Neural progenitor cell (in vitro differentiated cells): ENCODE measurements around the gene P3H2. TPM values are rescaled to one million over a fixed set of nuclear protein-coding genes. Genes with fewer than 3 reads are reported as not detected.

Experiments
- DNase-seq: peaks from one replicate; pipeline ENCODE4 v3.0.0-alpha.2; 2016; ENCODE audit warnings: low spot score
- H2AFZ ChIP-seq: fragments of 200-600 bp; sonication (generic); replicated peaks from 2 replicates; pipeline ENCODE4 v1.6.1; 2016; ENCODE audit warnings: antibody characterized with exemption
- H3F3A ChIP-seq: fragments of 200-600 bp; sonication (generic); 2 replicates; pipeline ENCODE4 v1.6.1; 2016; ENCODE audit warnings: antibody characterized with exemption, low read depth
- H3K27ac ChIP-seq: fragments of 200-600 bp; sonication (generic); 2 replicates; pipeline ENCODE4 v1.5.1; 2016; ENCODE audit warnings: mild to moderate bottlenecking
- H3K27me3 ChIP-seq: fragments of 200-600 bp; sonication (generic); 2 replicates; pipeline ENCODE4 v1.6.1; 2016; ENCODE audit warnings: mild to moderate bottlenecking, moderate library complexity
- H3K36me3 ChIP-seq: fragments of 200-600 bp; sonication (generic); 2 replicates; pipeline ENCODE4 v1.5.1; 2016
- H3K4me1 ChIP-seq: fragments of 200-600 bp; sonication (generic); 2 replicates; pipeline ENCODE4 v1.6.1; 2016; ENCODE audit warnings: mixed run types
- H3K4me2 ChIP-seq: fragments of 200-600 bp; sonication (generic); 2 replicates; pipeline ENCODE4 v1.6.1; 2016
- H3K4me3 ChIP-seq: fragments of 200-600 bp; sonication (generic); 2 replicates; pipeline ENCODE4 v1.5.1; 2016
- H3K79me2 ChIP-seq: fragments of 200-600 bp; sonication (generic); 2 replicates; pipeline ENCODE4 v1.6.1; 2016; ENCODE audit warnings: low read depth
- H3K9ac ChIP-seq: fragments of 200-600 bp; sonication (generic); 2 replicates; pipeline ENCODE4 v1.6.1; 2016
- H3K9me3 ChIP-seq: fragments of 200-600 bp; sonication (generic); 2 replicates; pipeline ENCODE4 v1.5.1; 2016; ENCODE audit warnings: low read depth
- H4K20me1 ChIP-seq: fragments of 200-600 bp; sonication (generic); 2 replicates; pipeline ENCODE4 v1.6.1; 2016; ENCODE audit warnings: low read depth
- H3K27ac Mint-ChIP-seq: 3 replicates; pipeline ENCODE4 v1.8.0; 2021; ENCODE audit warnings: mixed read lengths
- H3K27me3 Mint-ChIP-seq: 2 replicates; pipeline ENCODE4 v1.8.0; 2022; ENCODE audit warnings: low read depth, mild to moderate bottlenecking, inconsistent platforms, moderate library complexity, mixed read lengths; ENCODE audit not compliant: insufficient read depth
- H3K36me3 Mint-ChIP-seq: 3 replicates; pipeline ENCODE4 v1.8.0; 2021; ENCODE audit warnings: mixed read lengths
- H3K4me1 Mint-ChIP-seq: 3 replicates; pipeline ENCODE4 v1.8.0; 2021; ENCODE audit warnings: mixed read lengths
- H3K4me3 Mint-ChIP-seq: 3 replicates; pipeline ENCODE4 v1.8.0; 2021; ENCODE audit warnings: mild to moderate bottlenecking, moderate library complexity, mixed read lengths
- H3K9me3 Mint-ChIP-seq: 3 replicates; pipeline ENCODE4 v1.8.0; 2020; ENCODE audit warnings: mixed read lengths
- EZH2 ChIP-seq: fragments of 200-600 bp; sonication (generic); IDR thresholded peaks from 2 replicates; pipeline ENCODE4 v1.6.1; 2017; ENCODE audit warnings: antibody characterized with exemption, mild to moderate bottlenecking, moderate library complexity
- EZH2phosphoT487 ChIP-seq: fragments of 200-600 bp; sonication (generic); IDR thresholded peaks from 2 replicates; pipeline ENCODE4 v1.6.1; 2017; ENCODE audit warnings: antibody characterized with exemption
- total RNA-seq: library from RNA; depleted of rRNA; stranded (reverse); fragments of >200 nt; gene quantifications from 2 replicates; pipeline ENCODE4 v1.2.3, GENCODE V29; 2015; ENCODE audit warnings: low replicate concordance
- TF ChIP-seq, protein P1 (sequence below): fragments of 200-600 bp; sonication (generic); IDR thresholded peaks from 2 replicates; pipeline ENCODE4 v1.5.1; 2017; ENCODE audit warnings: antibody characterized with exemption, mild to moderate bottlenecking

The P3H2 gene
- total RNA-seq, 1 donor from 2014 or later = 21.4 TPM

DNA sequence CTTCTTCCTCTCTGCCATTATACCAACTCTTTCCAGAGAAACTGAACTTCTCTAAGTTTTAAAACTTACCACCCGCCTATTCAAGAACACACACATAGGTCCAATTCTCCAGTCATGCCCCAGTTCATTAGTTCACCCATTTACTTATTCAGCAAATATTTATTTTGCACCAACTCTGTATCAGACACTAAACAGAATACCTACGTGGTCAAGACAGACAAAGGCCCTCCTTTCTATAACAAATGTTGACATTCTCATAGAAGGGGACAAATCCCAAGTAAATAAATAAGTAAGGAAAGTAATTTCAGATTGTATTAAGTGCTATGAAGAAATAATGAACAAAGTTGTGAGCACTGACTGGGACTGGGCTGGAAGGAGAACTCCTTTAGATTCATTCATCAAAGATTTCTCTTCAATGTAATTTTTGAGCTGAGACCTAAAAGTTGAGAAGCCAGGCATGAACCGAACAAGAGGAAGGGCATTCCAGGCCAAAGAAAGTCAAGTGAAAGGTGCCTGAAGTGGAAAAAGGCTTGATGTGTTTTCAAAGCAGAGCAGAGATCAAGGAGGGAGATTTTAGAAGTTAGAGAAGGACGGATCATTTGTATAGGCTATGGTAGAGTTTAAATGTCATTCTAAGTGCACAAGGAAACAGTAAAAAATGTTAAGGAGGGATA is 120.4 kb downstream of the P3H2 start:
- H3K9me3 ChIP-seq = no peaks in the 10 kb centered on the region
- Mint-ChIP-seq H3K9me3 (no peaks in the 10 kb centered on the region), H3K27me3 (no peaks in the 10 kb centered on the region), H3K27ac (peak overlapping the region; percentile 23), H3K4me1 (peaks cover 23% of the 10 kb centered on the region), H3K36me3 (no peaks in the 10 kb centered on the region), H3K4me3 (no peak overlapping the region)
- peaks cover 11% of the 10 kb centered on the region for H3K4me1 ChIP-seq
- H3K27me3 ChIP-seq = no peaks in the 10 kb centered on the region
- TF ChIP-seq EZH2phosphoT487 (no peak), EZH2 (no peak)
- TF ChIP-seq, protein P1, sequence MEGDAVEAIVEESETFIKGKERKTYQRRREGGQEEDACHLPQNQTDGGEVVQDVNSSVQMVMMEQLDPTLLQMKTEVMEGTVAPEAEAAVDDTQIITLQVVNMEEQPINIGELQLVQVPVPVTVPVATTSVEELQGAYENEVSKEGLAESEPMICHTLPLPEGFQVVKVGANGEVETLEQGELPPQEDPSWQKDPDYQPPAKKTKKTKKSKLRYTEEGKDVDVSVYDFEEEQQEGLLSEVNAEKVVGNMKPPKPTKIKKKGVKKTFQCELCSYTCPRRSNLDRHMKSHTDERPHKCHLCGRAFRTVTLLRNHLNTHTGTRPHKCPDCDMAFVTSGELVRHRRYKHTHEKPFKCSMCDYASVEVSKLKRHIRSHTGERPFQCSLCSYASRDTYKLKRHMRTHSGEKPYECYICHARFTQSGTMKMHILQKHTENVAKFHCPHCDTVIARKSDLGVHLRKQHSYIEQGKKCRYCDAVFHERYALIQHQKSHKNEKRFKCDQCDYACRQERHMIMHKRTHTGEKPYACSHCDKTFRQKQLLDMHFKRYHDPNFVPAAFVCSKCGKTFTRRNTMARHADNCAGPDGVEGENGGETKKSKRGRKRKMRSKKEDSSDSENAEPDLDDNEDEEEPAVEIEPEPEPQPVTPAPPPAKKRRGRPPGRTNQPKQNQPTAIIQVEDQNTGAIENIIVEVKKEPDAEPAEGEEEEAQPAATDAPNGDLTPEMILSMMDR = no peak
- H3K4me3 ChIP-seq = no peak overlapping the region
- H3K79me2 ChIP-seq = no peaks in the 10 kb centered on the region
- H3F3A ChIP-seq = no peaks in the 10 kb centered on the region
- H4K20me1 ChIP-seq = no peaks in the 10 kb centered on the region
- no peak overlapping the region for H3K9ac ChIP-seq
- no peak for DNase-seq
- H3K4me2 ChIP-seq = peak overlapping the region; percentile 43
- no peaks in the 10 kb centered on the region for H3K36me3 ChIP-seq
- H2AFZ ChIP-seq = peak overlapping the region; percentile 70
- H3K27ac ChIP-seq = no peak overlapping the region

DNA sequence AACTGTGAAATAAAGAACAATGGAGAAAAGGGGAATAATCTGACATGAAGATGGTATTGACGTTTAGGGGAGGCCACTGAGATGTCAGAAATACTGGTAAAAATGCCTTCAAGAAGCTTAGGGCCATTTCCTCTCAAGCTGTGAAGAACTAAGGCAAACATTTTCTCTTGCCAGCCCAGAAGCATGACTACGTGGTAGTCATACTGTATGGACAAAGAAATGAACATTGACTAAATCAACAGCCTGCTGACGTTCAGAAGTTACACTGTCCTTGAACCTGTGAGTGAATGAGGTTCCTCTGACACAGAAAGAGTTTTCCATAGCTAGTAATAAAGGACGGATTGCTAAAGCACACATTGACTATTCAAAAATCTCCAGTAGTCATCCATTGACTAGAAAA is 121.0 kb downstream of the P3H2 start:
- Mint-ChIP-seq H3K27ac (no peak overlapping the region), H3K9me3 (no peaks in the 10 kb centered on the region), H3K4me1 (peaks cover 26% of the 10 kb centered on the region), H3K36me3 (no peaks in the 10 kb centered on the region), H3K27me3 (no peaks in the 10 kb centered on the region), H3K4me3 (no peak overlapping the region)
- Histone ChIP-seq H4K20me1 (no peaks in the 10 kb centered on the region), H3K4me1 (peaks cover 17% of the 10 kb centered on the region), H3K36me3 (no peaks in the 10 kb centered on the region), H3K9ac (no peak overlapping the region), H3K4me3 (no peak overlapping the region), H3K79me2 (no peaks in the 10 kb centered on the region), H3F3A (no peaks in the 10 kb centered on the region), H3K4me2 (no peak overlapping the region), H3K9me3 (no peaks in the 10 kb centered on the region), H3K27me3 (no peaks in the 10 kb centered on the region), H3K27ac (no peak overlapping the region), H2AFZ (no peak overlapping the region)
- no peak for DNase-seq
- TF ChIP-seq, protein P1 = no peak
- TF ChIP-seq EZH2 (no peak), EZH2phosphoT487 (no peak)

DNA sequence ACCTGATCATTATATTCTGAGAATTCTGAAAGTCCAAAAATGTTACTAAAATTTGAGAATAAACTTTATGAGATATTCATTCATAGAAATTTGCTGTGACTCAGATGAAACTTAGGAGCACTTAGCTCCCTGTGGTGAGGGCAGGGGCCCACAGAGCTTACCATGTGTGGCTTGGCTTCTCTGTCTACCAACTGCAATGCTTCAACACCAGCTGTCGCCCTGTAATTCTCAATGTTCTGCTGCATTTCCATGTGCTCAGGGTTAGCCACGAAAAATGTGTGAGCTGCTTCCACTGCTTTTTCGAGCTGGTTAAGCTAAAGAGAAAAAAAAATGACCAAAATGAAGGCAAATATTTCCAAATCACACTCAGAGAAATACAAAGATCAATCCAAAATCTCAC is 125.6 kb downstream of the P3H2 start:
- Mint-ChIP-seq H3K4me3 (no peak overlapping the region), H3K27me3 (peaks cover 2% of the 10 kb centered on the region), H3K4me1 (peaks cover 8% of the 10 kb centered on the region), H3K27ac (no peak overlapping the region), H3K36me3 (peaks cover 6% of the 10 kb centered on the region), H3K9me3 (no peaks in the 10 kb centered on the region)
- Histone ChIP-seq H3K27ac (no peak overlapping the region), H3K9me3 (no peaks in the 10 kb centered on the region), H3K9ac (no peak overlapping the region), H4K20me1 (no peaks in the 10 kb centered on the region), H3K79me2 (no peaks in the 10 kb centered on the region), H3K4me1 (peaks cover 13% of the 10 kb centered on the region), H2AFZ (no peak overlapping the region), H3K4me3 (no peak overlapping the region), H3K36me3 (no peaks in the 10 kb centered on the region), H3K4me2 (no peak overlapping the region), H3F3A (no peaks in the 10 kb centered on the region), H3K27me3 (no peaks in the 10 kb centered on the region)
- DNase-seq = peak; percentile 30
- TF ChIP-seq, protein P1 = no peak
- TF ChIP-seq EZH2phosphoT487 = no peak
- TF ChIP-seq EZH2 = no peak
